HepG2 (cell line): ENCODE results near the gene INTS3. TPM values are rescaled to one million over a fixed set of nuclear protein-coding genes. Genes with fewer than 3 reads are reported as not detected.

ENCODE experiments used
- CCAR2 ChIP-seq: fragments of 200-400 bp; formaldehyde crosslinking; optimal IDR thresholded peaks from 2 replicates; pipeline ENCODE3; 2018; ENCODE audit warnings: low read depth, mild to moderate bottlenecking, low read length, moderate library complexity
- ETV5 ChIP-seq: IDR thresholded peaks from 2 replicates; pipeline ENCODE4 v1.6.1; 2018; ENCODE audit warnings: missing biosample characterization, missing genetic modification reagents, inconsistent platforms, borderline replicate concordance
- FLYWCH1 ChIP-seq: sonication (generic); formaldehyde crosslinking; IDR thresholded peaks from 2 replicates; pipeline ENCODE4 v1.8.1; 2023; ENCODE audit warnings: mild to moderate bottlenecking, missing genetic modification reagents
- NBN ChIP-seq: fragments of 450-650 bp; conservative IDR thresholded peaks from 2 replicates; pipeline ENCODE4 v1.6.1; 2017
- NFYB ChIP-seq: sonication (generic); formaldehyde crosslinking; IDR thresholded peaks from 2 replicates; pipeline ENCODE4 v1.4.0; 2020; ENCODE audit warnings: missing genetic modification reagents
- REXO4 ChIP-seq: sonication (generic); formaldehyde crosslinking; IDR thresholded peaks from 2 replicates; pipeline ENCODE4 v1.8.0; 2022; ENCODE audit warnings: missing genetic modification reagents, mild to moderate bottlenecking, borderline replicate concordance
- SMARCC2 ChIP-seq: fragments of 450-650 bp; IDR thresholded peaks from 2 replicates; pipeline ENCODE4 v1.6.1; 2017; ENCODE audit warnings: antibody characterized with exemption, mild to moderate bottlenecking
- TBX2 ChIP-seq: sonication (generic); formaldehyde crosslinking; IDR thresholded peaks from 2 replicates; pipeline ENCODE4 v1.5.0; 2020; ENCODE audit warnings: missing genetic modification reagents, mild to moderate bottlenecking, borderline replicate concordance
- THAP8 ChIP-seq: sonication (generic); formaldehyde crosslinking; IDR thresholded peaks from 2 replicates; pipeline ENCODE4 v1.5.1; 2020; ENCODE audit warnings: missing genetic modification reagents, mild to moderate bottlenecking, borderline replicate concordance
- ZBED4 ChIP-seq: sonication (generic); formaldehyde crosslinking; IDR thresholded peaks from 2 replicates; pipeline ENCODE4 v1.4.0; 2020; ENCODE audit warnings: missing genetic modification reagents, borderline replicate concordance
- ZBTB46 ChIP-seq: sonication (generic); formaldehyde crosslinking; IDR thresholded peaks from 2 replicates; pipeline ENCODE4 v1.4.0; 2020; ENCODE audit warnings: mild to moderate bottlenecking, missing genetic modification reagents, borderline replicate concordance
- ZFP91 ChIP-seq: sonication (generic); formaldehyde crosslinking; IDR thresholded peaks from 2 replicates; pipeline ENCODE4 v1.9.0; 2022; ENCODE audit warnings: missing genetic modification reagents, mild to moderate bottlenecking, borderline replicate concordance
- ZNF333 ChIP-seq: sonication (generic); formaldehyde crosslinking; IDR thresholded peaks from 2 replicates; pipeline ENCODE4 v1.4.0; 2020; ENCODE audit warnings: mild to moderate bottlenecking, missing genetic modification reagents, borderline replicate concordance
- ZNF605 ChIP-seq: sonication (generic); formaldehyde crosslinking; IDR thresholded peaks from 2 replicates; pipeline ENCODE4 v1.8.0; 2022; ENCODE audit warnings: mild to moderate bottlenecking, missing genetic modification reagents
- ZNF672 ChIP-seq: sonication (generic); formaldehyde crosslinking; IDR thresholded peaks from 2 replicates; pipeline ENCODE4 v1.8.1; 2022; ENCODE audit warnings: missing genetic modification reagents
- ZNF784 ChIP-seq: sonication (generic); formaldehyde crosslinking; IDR thresholded peaks from 2 replicates; pipeline ENCODE4 v1.5.1; 2020; ENCODE audit warnings: missing genetic modification reagents, mild to moderate bottlenecking, borderline replicate concordance
- ZNF788 ChIP-seq: sonication (generic); formaldehyde crosslinking; IDR thresholded peaks from 2 replicates; pipeline ENCODE4 v1.5.0; 2020; ENCODE audit warnings: mild to moderate bottlenecking, missing genetic modification reagents, borderline replicate concordance
- ZNF850 ChIP-seq: sonication (generic); formaldehyde crosslinking; conservative IDR thresholded peaks from 2 replicates; pipeline ENCODE4 v1.9.0; 2021; ENCODE audit warnings: mild to moderate bottlenecking, missing genetic modification reagents
- ZSCAN9 ChIP-seq: IDR thresholded peaks from 2 replicates; pipeline ENCODE4 v1.6.1; 2016; ENCODE audit warnings: borderline replicate concordance
- polyA plus RNA-seq, 8 experiments: library from polyadenylated mRNA; depleted of rRNA in 3 of 8; stranded (reverse) in 7 of 8; unstranded in 1 of 8; fragments of >200 nt; fragmentation: Illumina TruSeq in 4 of 8; extraction: Trizol in 4 of 8; gene quantifications; 2 replicates each; pipeline versions ENCODE4 v1.2.1 to v1.2.3, GENCODE V29; 2011 to 2016; ENCODE audit warnings: low read depth in 4 of 8, missing spikeins in 1 of 8, mixed read lengths in 1 of 8; ENCODE audit not compliant: insufficient read depth in 1 of 8
- total RNA-seq, 5 experiments: library from RNA; depleted of rRNA; stranded (reverse); fragments of >200 nt; fragmentation: Illumina TruSeq; extraction: Trizol; gene quantifications; 2 replicates each; pipeline ENCODE4 v1.2.3, GENCODE V29; 2016; ENCODE audit warnings: low read depth in 1 of 5

INTS3 gene
- total and polyA plus RNA-seq, 2 of the 13 experiments (the other 11 are each of a cell fraction or from before 2014, with no cell fraction given): 17.2 to 27.2 TPM

GRCh38 chr1:153783233-153784190 lies 55.7 kb downstream of the INTS3 start (continued):
- no peak for TF ChIP-seq ZBED4
- TF ChIP-seq ZNF605 (CRISPR knock-in tag): peak; percentile 31; the same call in 1 of the 2 replicates
- TF ChIP-seq TBX2 (CRISPR knock-in tag): peak; percentile 74
- no peak for TF ChIP-seq THAP8 (CRISPR knock-in tag)
- peak; percentile 61; the same call in 1 of the 2 replicates for TF ChIP-seq ZNF333 (CRISPR knock-in tag)
- TF ChIP-seq ZNF850 (CRISPR knock-in tag): no peak
- TF ChIP-seq ZFP91 (CRISPR knock-in tag): peak; percentile 76; the same call in 1 of the 2 replicates
- TF ChIP-seq ZNF672: no peak
- 0 out of 2 replicates have a peak, but pooled peaks have one; percentile 15 for TF ChIP-seq NFYB (CRISPR knock-in tag)
- TF ChIP-seq ETV5 (CRISPR knock-in tag): peak; percentile 62
- no peak for TF ChIP-seq REXO4 (CRISPR knock-in tag)
- TF ChIP-seq ZNF784 (CRISPR knock-in tag): peak; percentile 89; the same call in 1 of the 2 replicates
- no peak for TF ChIP-seq NBN
- TF ChIP-seq ZSCAN9 (CRISPR knock-in tag): no peak
- TF ChIP-seq FLYWCH1: no peak
- peak; percentile 65; the same call in 1 of the 2 replicates for TF ChIP-seq ZNF788 (CRISPR knock-in tag)
- no peak for TF ChIP-seq CCAR2
- TF ChIP-seq SMARCC2: no peak
- no peak for TF ChIP-seq ZBTB46 (CRISPR knock-in tag)
